Liver (tissue), 9 donors: ENCODE results near the gene BRINP3. TPM values are rescaled to one million over a fixed set of nuclear protein-coding genes. Genes with fewer than 3 reads are reported as not detected.

Experiments used
- DNase-seq: peaks from one replicate; pipeline ENCODE4 v3.0.0-alpha.2; 2017; ENCODE audit warnings: low spot score
- H3K27ac ChIP-seq, 2 donors: one replicate each; pipeline ENCODE4 v1.7.0; 2013; ENCODE audit warnings: inconsistent platforms in 2 of 2, low read length in 2 of 2, control low read depth in 1 of 2, low read depth in 1 of 2, mild to moderate bottlenecking in 1 of 2
- H3K27me3 ChIP-seq, 4 donors: one replicate each; pipeline versions ENCODE4 v1.6.1 to v1.7.0; 2013; ENCODE audit warnings: low read length in 3 of 4, inconsistent platforms in 1 of 4, mild to moderate bottlenecking in 1 of 4, moderate library complexity in 1 of 4; ENCODE audit not compliant: control insufficient read depth in 4 of 4, insufficient read depth in 4 of 4
- H3K36me3 ChIP-seq, 4 donors: one replicate each; pipeline versions ENCODE4 v1.6.1 to v1.7.0; 2013; ENCODE audit warnings: low read length in 3 of 4, mild to moderate bottlenecking in 3 of 4, low read depth in 1 of 4, moderate library complexity in 1 of 4; ENCODE audit not compliant: control insufficient read depth in 4 of 4, insufficient read depth in 3 of 4
- H3K4me1 ChIP-seq, 4 donors: one replicate each; pipeline versions ENCODE4 v1.6.1 to v1.7.0; 2013; ENCODE audit warnings: low read length in 3 of 4, mild to moderate bottlenecking in 3 of 4, moderate library complexity in 1 of 4; ENCODE audit not compliant: control insufficient read depth in 4 of 4, insufficient read depth in 4 of 4
- H3K4me3 ChIP-seq, 3 donors: one replicate each; pipeline versions ENCODE4 v1.6.1 to v1.7.0; 2013; ENCODE audit warnings: low read length in 3 of 3, control low read depth in 1 of 3, low read depth in 1 of 3, mild to moderate bottlenecking in 1 of 3
- H3K9ac ChIP-seq, 2 donors: one replicate each; pipeline ENCODE4 v1.7.0; 2013; ENCODE audit warnings: low read length in 2 of 2, mild to moderate bottlenecking in 2 of 2, moderate library complexity in 2 of 2, control low read depth in 1 of 2, low read depth in 1 of 2
- H3K9me3 ChIP-seq, 4 donors: one replicate each; pipeline versions ENCODE4 v1.6.1 to v1.7.0; 2013; ENCODE audit warnings: low read length in 3 of 4; ENCODE audit not compliant: control insufficient read depth in 4 of 4
- CTCF ChIP-seq: fragments of 150-350 bp; IDR thresholded peaks from 2 replicates; pipeline ENCODE4 v1.5.1; 2017; ENCODE audit warnings: improper control_type of control experiment, low read depth, low read length; ENCODE audit not compliant: missing input control
- EGR1 ChIP-seq, 2 donors: IDR thresholded peaks; 2 replicates each; pipeline ENCODE4 v1.6.1; 2016 to 2018; ENCODE audit warnings: antibody characterized with exemption in 2 of 2, low read depth in 2 of 2
- FOXA1 ChIP-seq: IDR thresholded peaks from 2 replicates; pipeline ENCODE4 v1.6.1; 2016; ENCODE audit warnings: antibody characterized with exemption
- FOXA2 ChIP-seq: IDR thresholded peaks from 2 replicates; pipeline ENCODE4 v1.6.1; 2016; ENCODE audit warnings: antibody characterized with exemption
- GABPA ChIP-seq, 2 donors: IDR thresholded peaks in 1 of 2; conservative IDR thresholded peaks in 1 of 2; 2 replicates each; pipeline ENCODE4 v1.6.1; 2016; ENCODE audit warnings: antibody characterized with exemption in 2 of 2, mild to moderate bottlenecking in 1 of 2, moderate library complexity in 1 of 2
- HNF4A ChIP-seq, 2 donors: conservative IDR thresholded peaks; 2 replicates each; pipeline ENCODE4 v1.6.1; 2016; ENCODE audit warnings: antibody characterized with exemption in 2 of 2, mild to moderate bottlenecking in 2 of 2
- HNF4G ChIP-seq: IDR thresholded peaks from 2 replicates; pipeline ENCODE4 v1.6.1; 2016; ENCODE audit warnings: antibody characterized with exemption
- JUND ChIP-seq, 2 donors: IDR thresholded peaks; 2 replicates each; pipeline ENCODE4 v1.6.1; 2016; ENCODE audit warnings: antibody characterized with exemption in 2 of 2
- NR2F2 ChIP-seq: IDR thresholded peaks from 2 replicates; pipeline ENCODE4 v1.6.1; 2016; ENCODE audit warnings: antibody characterized with exemption
- RAD21 ChIP-seq, 2 donors: IDR thresholded peaks; 2 replicates each; pipeline ENCODE4 v1.6.1; 2016; ENCODE audit warnings: antibody characterized with exemption in 2 of 2, mild to moderate bottlenecking in 2 of 2
- RXRA ChIP-seq, 2 donors: IDR thresholded peaks; 2 replicates each; pipeline ENCODE4 v1.6.1; 2017 to 2018; ENCODE audit warnings: antibody characterized with exemption in 2 of 2, mild to moderate bottlenecking in 1 of 2
- SP1 ChIP-seq: IDR thresholded peaks from 2 replicates; pipeline ENCODE4 v1.6.1; 2018; ENCODE audit warnings: antibody characterized with exemption, mild to moderate bottlenecking
- TAF1 ChIP-seq: conservative IDR thresholded peaks from 2 replicates; pipeline ENCODE4 v1.6.1; 2016; ENCODE audit warnings: antibody characterized with exemption, mild to moderate bottlenecking
- YY1 ChIP-seq: IDR thresholded peaks from 2 replicates; pipeline ENCODE4 v1.6.1; 2016; ENCODE audit warnings: antibody characterized with exemption, mild to moderate bottlenecking
- WGBS: extraction: QIAGEN DNeasy Blood & Tissue Kit; methylation state at CpG from one replicate; pipeline ENCODE4 v1.1.7; 2013; 5-methylcytosine and 5-hydroxymethylcytosine counted together
- polyA plus RNA-seq, 2 donors: library from polyadenylated mRNA; stranded (reverse) in 1 of 2; unstranded in 1 of 2; fragments of 200-250 nt in 1 of 2; fragments of >200 nt in 1 of 2; fragmentation: Nextera tagmentation in 1 of 2; extraction: Ambion mirVana in 1 of 2; gene quantifications; one replicate each; pipeline versions ENCODE4 v1.2.1 to v1.2.3, GENCODE V29; 2013 to 2015
- total RNA-seq, 2 donors: library from RNA; depleted of rRNA; stranded (reverse); fragments of >200 nt; gene quantifications; one replicate each; pipeline ENCODE4 v1.2.3, GENCODE V29; 2014
- TF ChIP-seq, protein P1 (sequence below): IDR thresholded peaks from 2 replicates; pipeline ENCODE4 v1.6.1; 2016; ENCODE audit warnings: antibody characterized with exemption, mild to moderate bottlenecking
- TF ChIP-seq, protein P2 (sequence below): IDR thresholded peaks from 2 replicates; pipeline ENCODE4 v1.6.1; 2016; ENCODE audit warnings: antibody characterized with exemption
- TF ChIP-seq, protein P3 (sequence below): IDR thresholded peaks from 2 replicates; pipeline ENCODE4 v1.6.1; 2016; ENCODE audit warnings: antibody characterized with exemption
- TF ChIP-seq, protein P4 (sequence below): IDR thresholded peaks from 2 replicates; pipeline ENCODE4 v1.6.1; 2016; ENCODE audit warnings: antibody characterized with exemption
- donor health status: healthy.
- donor health status: healthy.
- donor health status: healthy.
- donor health status: healthy.
- donor health status: healthy.

Gene BRINP3
- total and polyA plus RNA-seq, 4 donors = 0.02 TPM; not detected in 3

GRCh38 chr1:190262538-190262937 is 215.1 kb downstream of the BRINP3 start:
- H3K4me1 ChIP-seq = no peaks in the 10 kb centered on the region
- H3K9me3 ChIP-seq = no peaks in the 10 kb centered on the region
- DNase-seq = no peak
- H3K27me3 ChIP-seq = no peaks in the 10 kb centered on the region
- no peak overlapping the region for H3K27ac ChIP-seq
- H3K36me3 ChIP-seq = no peaks in the 10 kb centered on the region
- no peak overlapping the region for H3K4me3 ChIP-seq
- WGBS = 69% methylated on average over 3 of the region's 3 CpGs
- no peak overlapping the region for H3K9ac ChIP-seq
- TF ChIP-seq RXRA (IDR thresholded peaks at IDR 0.05) (no peak), EGR1 (IDR thresholded peaks at IDR 0.05; ENCODE audit: low read depth in 2 of 2) (no peak), RAD21 (IDR thresholded peaks at IDR 0.05) (no peak), CTCF (no peak), YY1 (no peak), GABPA (IDR thresholded peaks at IDR 0.05 in 1 of 2, conservative IDR thresholded peaks at IDR 0.05 in 1 of 2) (no peak), FOXA2 (no peak), FOXA1 (no peak), HNF4G (no peak), SP1 (no peak), NR2F2 (no peak), HNF4A (conservative IDR thresholded peaks at IDR 0.05) (no peak), JUND (IDR thresholded peaks at IDR 0.05) (no peak), TAF1 (no peak)
- TF ChIP-seq, protein P1, sequence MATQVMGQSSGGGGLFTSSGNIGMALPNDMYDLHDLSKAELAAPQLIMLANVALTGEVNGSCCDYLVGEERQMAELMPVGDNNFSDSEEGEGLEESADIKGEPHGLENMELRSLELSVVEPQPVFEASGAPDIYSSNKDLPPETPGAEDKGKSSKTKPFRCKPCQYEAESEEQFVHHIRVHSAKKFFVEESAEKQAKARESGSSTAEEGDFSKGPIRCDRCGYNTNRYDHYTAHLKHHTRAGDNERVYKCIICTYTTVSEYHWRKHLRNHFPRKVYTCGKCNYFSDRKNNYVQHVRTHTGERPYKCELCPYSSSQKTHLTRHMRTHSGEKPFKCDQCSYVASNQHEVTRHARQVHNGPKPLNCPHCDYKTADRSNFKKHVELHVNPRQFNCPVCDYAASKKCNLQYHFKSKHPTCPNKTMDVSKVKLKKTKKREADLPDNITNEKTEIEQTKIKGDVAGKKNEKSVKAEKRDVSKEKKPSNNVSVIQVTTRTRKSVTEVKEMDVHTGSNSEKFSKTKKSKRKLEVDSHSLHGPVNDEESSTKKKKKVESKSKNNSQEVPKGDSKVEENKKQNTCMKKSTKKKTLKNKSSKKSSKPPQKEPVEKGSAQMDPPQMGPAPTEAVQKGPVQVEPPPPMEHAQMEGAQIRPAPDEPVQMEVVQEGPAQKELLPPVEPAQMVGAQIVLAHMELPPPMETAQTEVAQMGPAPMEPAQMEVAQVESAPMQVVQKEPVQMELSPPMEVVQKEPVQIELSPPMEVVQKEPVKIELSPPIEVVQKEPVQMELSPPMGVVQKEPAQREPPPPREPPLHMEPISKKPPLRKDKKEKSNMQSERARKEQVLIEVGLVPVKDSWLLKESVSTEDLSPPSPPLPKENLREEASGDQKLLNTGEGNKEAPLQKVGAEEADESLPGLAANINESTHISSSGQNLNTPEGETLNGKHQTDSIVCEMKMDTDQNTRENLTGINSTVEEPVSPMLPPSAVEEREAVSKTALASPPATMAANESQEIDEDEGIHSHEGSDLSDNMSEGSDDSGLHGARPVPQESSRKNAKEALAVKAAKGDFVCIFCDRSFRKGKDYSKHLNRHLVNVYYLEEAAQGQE = no peak
- TF ChIP-seq, protein P2, sequence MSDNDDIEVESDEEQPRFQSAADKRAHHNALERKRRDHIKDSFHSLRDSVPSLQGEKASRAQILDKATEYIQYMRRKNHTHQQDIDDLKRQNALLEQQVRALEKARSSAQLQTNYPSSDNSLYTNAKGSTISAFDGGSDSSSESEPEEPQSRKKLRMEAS = no peak
- TF ChIP-seq, protein P3, sequence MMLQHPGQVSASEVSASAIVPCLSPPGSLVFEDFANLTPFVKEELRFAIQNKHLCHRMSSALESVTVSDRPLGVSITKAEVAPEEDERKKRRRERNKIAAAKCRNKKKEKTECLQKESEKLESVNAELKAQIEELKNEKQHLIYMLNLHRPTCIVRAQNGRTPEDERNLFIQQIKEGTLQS = no peak
- TF ChIP-seq, protein P4, sequence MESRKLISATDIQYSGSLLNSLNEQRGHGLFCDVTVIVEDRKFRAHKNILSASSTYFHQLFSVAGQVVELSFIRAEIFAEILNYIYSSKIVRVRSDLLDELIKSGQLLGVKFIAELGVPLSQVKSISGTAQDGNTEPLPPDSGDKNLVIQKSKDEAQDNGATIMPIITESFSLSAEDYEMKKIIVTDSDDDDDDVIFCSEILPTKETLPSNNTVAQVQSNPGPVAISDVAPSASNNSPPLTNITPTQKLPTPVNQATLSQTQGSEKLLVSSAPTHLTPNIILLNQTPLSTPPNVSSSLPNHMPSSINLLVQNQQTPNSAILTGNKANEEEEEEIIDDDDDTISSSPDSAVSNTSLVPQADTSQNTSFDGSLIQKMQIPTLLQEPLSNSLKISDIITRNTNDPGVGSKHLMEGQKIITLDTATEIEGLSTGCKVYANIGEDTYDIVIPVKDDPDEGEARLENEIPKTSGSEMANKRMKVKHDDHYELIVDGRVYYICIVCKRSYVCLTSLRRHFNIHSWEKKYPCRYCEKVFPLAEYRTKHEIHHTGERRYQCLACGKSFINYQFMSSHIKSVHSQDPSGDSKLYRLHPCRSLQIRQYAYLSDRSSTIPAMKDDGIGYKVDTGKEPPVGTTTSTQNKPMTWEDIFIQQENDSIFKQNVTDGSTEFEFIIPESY = no peak

GRCh38 chr1:190259424-190259823 is 218.2 kb downstream of the BRINP3 start:
- TF ChIP-seq GABPA (IDR thresholded peaks at IDR 0.05 in 1 of 2, conservative IDR thresholded peaks at IDR 0.05 in 1 of 2) = no peak
- TF ChIP-seq, protein P2 = no peak
- TF ChIP-seq HNF4A (conservative IDR thresholded peaks at IDR 0.05) = no peak
- TF ChIP-seq FOXA2 = no peak
- no peak for TF ChIP-seq JUND (IDR thresholded peaks at IDR 0.05)
- TF ChIP-seq SP1 = no peak
- TF ChIP-seq, protein P1 = no peak
- no peak for TF ChIP-seq FOXA1
- TF ChIP-seq RAD21 (IDR thresholded peaks at IDR 0.05) = no peak
- TF ChIP-seq TAF1 = no peak
- no peak for TF ChIP-seq EGR1 (IDR thresholded peaks at IDR 0.05; ENCODE audit: low read depth in 2 of 2)
- TF ChIP-seq NR2F2 = no peak
- no peak for TF ChIP-seq HNF4G
- TF ChIP-seq, protein P3 = no peak

More at GRCh38 chr1:190259424-190259823, 218.2 kb downstream of the BRINP3 start:
- 78% methylated on average over 1 of the region's 1 CpG for WGBS
- no peaks in the 10 kb centered on the region for H3K27me3 ChIP-seq
- no peaks in the 10 kb centered on the region for H3K4me1 ChIP-seq
- H3K36me3 ChIP-seq = no peaks in the 10 kb centered on the region
- H3K27ac ChIP-seq = no peak overlapping the region
- H3K9me3 ChIP-seq = no peaks in the 10 kb centered on the region
- no peak overlapping the region for H3K4me3 ChIP-seq
- no peak for DNase-seq
- no peak overlapping the region for H3K9ac ChIP-seq
